Measurements from ENCODE around the gene CXCL14. TPM values are rescaled to one million over a fixed set of nuclear protein-coding genes. Genes with fewer than 3 reads are reported as not detected.

The CXCL14 gene
- total and polyA plus RNA-seq, 7 donors: 2.2 to 56.7 (median 16.1) TPM

- peak; percentile 76 for DNase-seq
- Histone ChIP-seq H3K9me3 (no peaks in the 10 kb centered on the region), H3K4me1 (no peaks in the 10 kb centered on the region), H3K27me3 (peaks cover 7 to 43% (median 11%) of the 10 kb centered on the region in 3 donors), H3K36me3 (no peaks in the 10 kb centered on the region), H3K4me3 (no peak overlapping the region), H3K27ac (no peak overlapping the region)
- intact Hi-C loops (cut with DNase I): loop anchor here (1.0 kb wide), 1 partner anchor 86 kb away; no protein-coding TSS in a partner anchor
- TF ChIP-seq POLR2AphosphoS5 (IDR thresholded peaks at IDR 0.05) (no peak), CTCF (IDR thresholded peaks at IDR 0.05) (peak; percentile 72 to 85 (median 78))
- 36 to 40% methylated on average over 15 of the region's 15 CpGs for WGBS, 2 donors
Measured at GRCh38 chr5:135551593-135552447, 27.0 kb downstream of the CXCL14 start.

GRCh38 chr5:135549413-135549812, 29.4 kb downstream of the CXCL14 start:
- H3K9me3 ChIP-seq: no peaks in the 10 kb centered on the region
- TF ChIP-seq POLR2AphosphoS5 (IDR thresholded peaks at IDR 0.05): no peak
- no peak for TF ChIP-seq CTCF (IDR thresholded peaks at IDR 0.05)
- intact Hi-C loops (cut with DNase I): no loop called here
- H3K27ac ChIP-seq: no peak overlapping the region
- DNase-seq: no peak
- H3K4me3 ChIP-seq: no peak overlapping the region
- peaks cover 25 to 57% (median 26%) of the 10 kb centered on the region in 3 donors for H3K27me3 ChIP-seq
- WGBS, 2 donors: 30 to 38% methylated on average over 4 of the region's 4 CpGs
- H3K4me1 ChIP-seq: peaks cover 0 to 4% (median 3%) of the 10 kb centered on the region in 4 donors
- H3K36me3 ChIP-seq: no peaks in the 10 kb centered on the region

GRCh38 chr5:135547590-135548254, 31.1 kb downstream of the CXCL14 start:
- 36 to 50% methylated on average over 8 of the region's 8 CpGs for WGBS, 2 donors
- intact Hi-C loops (cut with DNase I): no loop called here
- no peak for DNase-seq
- Histone ChIP-seq H3K36me3 (no peaks in the 10 kb centered on the region), H3K4me1 (peaks cover 0 to 19% (median 16%) of the 10 kb centered on the region in 4 donors), H3K27ac (no peak overlapping the region), H3K27me3 (peaks cover 34 to 69% (median 41%) of the 10 kb centered on the region in 3 donors), H3K9me3 (no peaks in the 10 kb centered on the region), H3K4me3 (no peak overlapping the region)
- no peak for TF ChIP-seq POLR2A (IDR thresholded peaks at IDR 0.05)
- TF ChIP-seq CTCF (IDR thresholded peaks at IDR 0.05): no peak
- no peak for TF ChIP-seq POLR2AphosphoS5 (IDR thresholded peaks at IDR 0.05)
- no peak for TF ChIP-seq EP300 (IDR thresholded peaks at IDR 0.05)

GRCh38 chr5:135546912-135547311, 31.9 kb downstream of the CXCL14 start:
- intact Hi-C loops (cut with DNase I): no loop called here

More at GRCh38 chr5:135546912-135547311, 31.9 kb downstream of the CXCL14 start:
- WGBS, 2 donors: 37 to 45% methylated on average over 4 of the region's 4 CpGs
- Histone ChIP-seq H3K9me3 (no peaks in the 10 kb centered on the region), H3K4me3 (no peak overlapping the region), H3K27me3 (peaks cover 34 to 72% (median 48%) of the 10 kb centered on the region in 3 donors), H3K27ac (no peak overlapping the region), H3K36me3 (no peaks in the 10 kb centered on the region), H3K4me1 (peaks cover 0 to 19% (median 16%) of the 10 kb centered on the region in 4 donors)
- TF ChIP-seq CTCF (IDR thresholded peaks at IDR 0.05) (no peak), POLR2A (IDR thresholded peaks at IDR 0.05) (no peak), POLR2AphosphoS5 (IDR thresholded peaks at IDR 0.05) (no peak), EP300 (IDR thresholded peaks at IDR 0.05) (no peak)
- DNase-seq: no peak
